HCT116 (cell line): ENCODE results near the gene MMD2. TPM values are rescaled to one million over a fixed set of nuclear protein-coding genes. Genes with fewer than 3 reads are reported as not detected.

ENCODE experiments used
- ATAC-seq: fragments of 200-7000 bp; cut with Tn5 transposase; 2 replicates; pipeline ENCODE4 v1.9.1; 2020; ENCODE audit warnings: mild to moderate bottlenecking, moderate library complexity
- BruUV-seq: library from RNA; stranded (reverse); fragments of 400-500 nt; replicated peaks from 2 replicates; lab custom pipeline; 2021; lab: Mats Ljungman, UMichigan
- CTCF ChIA-PET: fragments of 300-600 bp; sonication (Branson Sonifier 250); formaldehyde crosslinking; loops from one replicate; lab custom pipeline; 2021; ENCODE audit warnings: antibody characterized with exemption; lab: Charles Lee
- POLR2A ChIA-PET: fragments of 300-600, 350-600 bp; sonication (Branson Sonifier 250); formaldehyde crosslinking; loops from one replicate; lab custom pipeline; 2021; ENCODE audit warnings: antibody characterized with exemption; lab: Charles Lee
- RAD21 ChIA-PET, 2 experiments: fragments of 300-600 bp; sonication (Branson Sonifier 250); formaldehyde crosslinking; loops; one replicate each; lab custom pipeline; 2023; ENCODE audit warnings: low total read pairs in 2 of 2; ENCODE audit not compliant: uncharacterized antibody in 2 of 2, unreplicated experiment in 2 of 2, low non-redundant PET in 1 of 2; lab: Charles Lee
- DNase-seq: peaks from one replicate; pipeline ENCODE4 v3.0.0-alpha.2; 2010; ENCODE audit warnings: low read depth, low spot score
- H2AFZ ChIP-seq: fragments of 200-600 bp; shearing (Covaris generic), sonication (generic); 2 replicates; pipeline ENCODE4 v1.6.1; 2017; ENCODE audit warnings: low read depth, mixed run types, mixed read lengths, antibody characterized with exemption, low read length; ENCODE audit not compliant: poor library complexity, severe bottlenecking
- H3K27ac ChIP-seq: 2 replicates; pipeline ENCODE4 v1.5.1; 2012; ENCODE audit warnings: low read depth, low read length
- H3K27me3 ChIP-seq: fragments of 200-600 bp; sonication (generic); 2 replicates; pipeline ENCODE4 v1.6.1; 2016; ENCODE audit warnings: mixed run types, low read length, mixed read lengths; ENCODE audit not compliant: insufficient read depth
- H3K36me3 ChIP-seq, 2 experiments: fragments of 200-500 bp in 1 of 2; fragments of 200-600 bp in 1 of 2; sonication (Bioruptor generic) in 1 of 2; sonication (generic) in 1 of 2; 2 replicates each; pipeline versions ENCODE4 v1.5.1 to v1.6.1; 2014 to 2016; ENCODE audit warnings: low read length in 2 of 2, inconsistent platforms in 1 of 2, mixed read lengths in 1 of 2, mixed run types in 1 of 2; ENCODE audit not compliant: insufficient read depth in 2 of 2, control insufficient read depth in 1 of 2
- H3K4me1 ChIP-seq, 2 experiments: fragments of 200-600 bp in 1 of 2; sonication (generic) in 1 of 2; 2 replicates each; pipeline versions ENCODE4 v1.5.1 to v1.6.1; 2012 to 2017; ENCODE audit warnings: low read length in 2 of 2, inconsistent platforms in 1 of 2, mild to moderate bottlenecking in 1 of 2, mixed read lengths in 1 of 2, mixed run types in 1 of 2, moderate library complexity in 1 of 2; ENCODE audit not compliant: insufficient read depth in 2 of 2, control insufficient read depth in 1 of 2
- H3K4me2 ChIP-seq: fragments of 200-600 bp; sonication (generic); 2 replicates; pipeline ENCODE4 v1.6.1; 2017; ENCODE audit warnings: mixed run types, low read length, mixed read lengths
- H3K4me3 ChIP-seq, 2 experiments: fragments of 200-600 bp in 1 of 2; sonication (generic) in 1 of 2; replicated peaks in 1 of 2; 2 replicates each; pipeline ENCODE4 v1.5.1; 2011 to 2016; ENCODE audit warnings: low read length in 2 of 2, control low read depth in 1 of 2, low read depth in 1 of 2, mild to moderate bottlenecking in 1 of 2, mixed read lengths in 1 of 2, mixed run types in 1 of 2
- H3K79me2 ChIP-seq: fragments of 200-600 bp; sonication (generic); 2 replicates; pipeline ENCODE4 v1.6.1; 2017; ENCODE audit warnings: mild to moderate bottlenecking, mixed run types, low read length, moderate library complexity, mixed read lengths; ENCODE audit not compliant: insufficient read depth
- H3K9ac ChIP-seq: fragments of 200-600 bp; sonication (generic); 2 replicates; pipeline ENCODE4 v1.6.1; 2016; ENCODE audit warnings: low read length, mixed read lengths
- H3K9me2 ChIP-seq: fragments of 200-600 bp; sonication (generic), shearing (Covaris generic); 2 replicates; pipeline ENCODE4 v1.6.1; 2017; ENCODE audit warnings: mixed run types, mild to moderate bottlenecking, moderate library complexity; ENCODE audit not compliant: insufficient read depth
- H3K9me3 ChIP-seq, 2 experiments: fragments of 200-500 bp in 1 of 2; fragments of 200-600 bp in 1 of 2; sonication (Bioruptor generic) in 1 of 2; sonication (generic) in 1 of 2; 2 replicates each; pipeline ENCODE4 v1.6.1; 2014 to 2017; ENCODE audit warnings: low read length in 2 of 2, mixed read lengths in 2 of 2, inconsistent platforms in 1 of 2, low read depth in 1 of 2, mild to moderate bottlenecking in 1 of 2, mixed run types in 1 of 2, moderate library complexity in 1 of 2; ENCODE audit not compliant: control insufficient read depth in 1 of 2, insufficient read depth in 1 of 2
- H4K20me1 ChIP-seq: fragments of 200-600 bp; sonication (generic), shearing (Covaris generic); 2 replicates; pipeline ENCODE4 v1.6.1; 2017; ENCODE audit warnings: mixed run types, mild to moderate bottlenecking, moderate library complexity; ENCODE audit not compliant: insufficient read depth
- CEBPB ChIP-seq: IDR thresholded peaks from 2 replicates; pipeline ENCODE4 v1.6.1; 2012; ENCODE audit warnings: low read depth
- EGR1 ChIP-seq: IDR thresholded peaks from 2 replicates; pipeline ENCODE4 v1.6.1; 2012; ENCODE audit warnings: low read depth
- ELF1 ChIP-seq: IDR thresholded peaks from 2 replicates; pipeline ENCODE4 v1.6.1; 2012; ENCODE audit warnings: low read depth, borderline replicate concordance
- EZH2 ChIP-seq: fragments of 200-600 bp; sonication (generic); IDR thresholded peaks from 2 replicates; pipeline ENCODE4 v1.6.1; 2017; ENCODE audit warnings: antibody characterized with exemption, mixed run types
- FOSL1 ChIP-seq: IDR thresholded peaks from 2 replicates; pipeline ENCODE4 v1.6.1; 2012; ENCODE audit warnings: low read depth
- JUND ChIP-seq: IDR thresholded peaks from 2 replicates; pipeline ENCODE4 v1.6.1; 2012
- POLR2A ChIP-seq: IDR thresholded peaks from 2 replicates; pipeline ENCODE4 v1.7.0; 2011; ENCODE audit warnings: borderline replicate concordance; ENCODE audit not compliant: insufficient read depth, insufficient read length; ENCODE audit errors: extremely low read depth
- POLR2AphosphoS5 ChIP-seq: IDR thresholded peaks from 2 replicates; pipeline ENCODE4 v1.6.1; 2011; ENCODE audit warnings: mild to moderate bottlenecking, low read depth, low read length, moderate library complexity
- RAD21 ChIP-seq: IDR thresholded peaks from 2 replicates; pipeline ENCODE4 v1.6.1; 2012; ENCODE audit warnings: low read depth, mild to moderate bottlenecking
- SIN3A ChIP-seq: IDR thresholded peaks from 2 replicates; pipeline ENCODE4 v1.6.1; 2012; ENCODE audit warnings: low read depth
- SP1 ChIP-seq: IDR thresholded peaks from 2 replicates; pipeline ENCODE4 v1.6.1; 2012; ENCODE audit warnings: low read depth
- SRF ChIP-seq: IDR thresholded peaks from 2 replicates; pipeline ENCODE4 v1.6.1; 2012; ENCODE audit warnings: low read depth
- TCF7L2 ChIP-seq: IDR thresholded peaks from 2 replicates; pipeline ENCODE4 v1.7.0; 2011; ENCODE audit warnings: borderline replicate concordance, inconsistent platforms; ENCODE audit not compliant: insufficient read depth, insufficient read length; ENCODE audit errors: extremely low read depth
- YY1 ChIP-seq: IDR thresholded peaks from 2 replicates; pipeline ENCODE4 v1.6.1; 2011; ENCODE audit warnings: low read length, low read depth, moderate library complexity, mild to moderate bottlenecking; ENCODE audit not compliant: insufficient replicate concordance; ENCODE audit errors: extremely low read depth
- ZFX ChIP-seq: fragments of 450-650 bp; IDR thresholded peaks from 2 replicates; pipeline ENCODE4 v1.6.1; 2017
- ZNF274 ChIP-seq: fragments of 200-500 bp; sonication (Bioruptor generic); IDR thresholded peaks from 2 replicates; pipeline ENCODE4 v1.6.1; 2014; ENCODE audit warnings: mild to moderate bottlenecking, low read depth, low read length, inconsistent platforms
- intact Hi-C: fragments of 100-400 bp; cut with micrococcal nuclease; formaldehyde crosslinking; loops from 2 replicates; pipeline ENCODE4 v1.10.0; 2022
- total RNA-seq: library from RNA; stranded (reverse); gene quantifications from one replicate; pipeline ENCODE4 v1.2.1, GENCODE V29; 2021; ENCODE audit not compliant: unreplicated experiment
- TF ChIP-seq, protein P1 (sequence below): IDR thresholded peaks from 2 replicates; pipeline ENCODE4 v1.6.1; 2012; ENCODE audit warnings: low read depth
- TF ChIP-seq, protein P2 (sequence below), 3 experiments: fragments of 200-600 bp in 1 of 3; sonication (generic) in 1 of 3; IDR thresholded peaks in 2 of 3; conservative IDR thresholded peaks in 1 of 3; 2 replicates each; pipeline ENCODE4 v1.5.1; 2012 to 2017; ENCODE audit warnings: low read depth in 2 of 3, low read length in 2 of 3, antibody characterized with exemption in 1 of 3, borderline replicate concordance in 1 of 3, control low read depth in 1 of 3, mild to moderate bottlenecking in 1 of 3, mixed read lengths in 1 of 3, mixed run types in 1 of 3, moderate library complexity in 1 of 3; ENCODE audit not compliant: insufficient read depth in 1 of 3
- TF ChIP-seq, protein P3 (sequence below): IDR thresholded peaks from 2 replicates; pipeline ENCODE4 v1.6.1; 2012
- TF ChIP-seq, protein P4 (sequence below): IDR thresholded peaks from 2 replicates; pipeline ENCODE4 v1.6.1; 2012

MMD2 gene
- total RNA-seq, 1 experiment from 2014 or later: not detected

DNA sequence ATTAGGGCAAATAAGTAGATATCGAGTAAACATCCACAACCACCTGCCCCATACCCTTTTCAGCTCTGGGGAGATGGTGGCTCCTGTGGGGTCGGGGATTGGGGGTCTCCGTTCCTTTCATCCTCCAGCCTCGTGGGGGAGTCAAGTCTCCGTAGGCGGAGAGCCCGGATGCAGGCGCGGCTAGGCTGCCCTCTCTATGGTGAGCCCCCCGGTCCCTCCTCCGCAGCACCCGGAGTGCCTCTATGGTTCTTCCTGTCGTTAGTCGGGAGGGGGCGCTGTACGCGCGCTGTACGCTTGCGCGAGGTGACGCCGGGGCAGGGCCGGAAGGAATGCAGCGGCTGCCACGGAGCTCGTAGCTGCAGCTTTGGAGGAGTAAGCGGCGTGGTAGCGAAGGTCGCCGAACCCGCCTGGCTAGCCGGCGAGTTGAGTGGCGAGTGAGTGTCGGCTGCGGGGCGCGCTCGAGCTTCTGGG is 14.8 kb upstream of the MMD2 start:
- intact Hi-C loops: loop anchor here (2.0 kb wide), 1 partner anchor 115 kb away; no protein-coding TSS in a partner anchor
- no peaks in the 10 kb centered on the region for H3K9me3 ChIP-seq
- ChIA-PET CTCF (interaction anchor here (0.6 to 1.4 kb wide), 23 partner anchors 9 to 182 kb away, joined by 3 to 15 read pairs (median 4); partner anchors contain the start of genes RADIL and RBAK), RAD21 (interaction anchor here in 1 of 2 experiments (0.6 to 1.0 kb wide), 2 partner anchors 115 to 201 kb away, joined by 3 read pairs; no protein-coding TSS in a partner anchor), POLR2A (interaction anchor here (0.6 kb wide), 1 partner anchor 81 kb away, joined by 3 read pairs; no protein-coding TSS in a partner anchor)
- H3K4me2 ChIP-seq: peak overlapping the region; percentile 93
- peak overlapping the region; percentile 90 for H3K9ac ChIP-seq
- peak; percentile 96 for ATAC-seq
- peak overlapping the region; percentile 9 for H2AFZ ChIP-seq
- H3K4me1 ChIP-seq: peaks cover 0 to 5% of the 10 kb centered on the region in 2 experiments; a peak in 1 of 4 replicates
- no peaks in the 10 kb centered on the region for H3K9me2 ChIP-seq
- H3K79me2 ChIP-seq: peaks cover 46% of the 10 kb centered on the region
- BruUV-seq: no TSS peak
- H3K27ac ChIP-seq: peak overlapping the region; percentile 94
- DNase-seq: peak; percentile 92
- H3K36me3 ChIP-seq: peaks cover 17 to 22% of the 10 kb centered on the region in 2 experiments
- H4K20me1 ChIP-seq: no peaks in the 10 kb centered on the region
- H3K4me3 ChIP-seq: peak overlapping the region; percentile 72 to 84
- no peaks in the 10 kb centered on the region for H3K27me3 ChIP-seq
- TF ChIP-seq CEBPB (no peak), SRF (no peak), SP1 (no peak; the same call in 1 of the 2 replicates), EZH2 (no peak), ELF1 (no peak; the same call in 1 of the 2 replicates), ZFX (no peak), FOSL1 (no peak), JUND (no peak), EGR1 (no peak), ZNF274 (no peak), YY1 (peak; percentile 12), POLR2A (peak; percentile 46), TCF7L2 (no peak), RAD21 (peak; percentile 77), POLR2AphosphoS5 (peak; percentile 87), SIN3A (peak; percentile 42; the same call in 1 of the 2 replicates)
- TF ChIP-seq, protein P1, sequence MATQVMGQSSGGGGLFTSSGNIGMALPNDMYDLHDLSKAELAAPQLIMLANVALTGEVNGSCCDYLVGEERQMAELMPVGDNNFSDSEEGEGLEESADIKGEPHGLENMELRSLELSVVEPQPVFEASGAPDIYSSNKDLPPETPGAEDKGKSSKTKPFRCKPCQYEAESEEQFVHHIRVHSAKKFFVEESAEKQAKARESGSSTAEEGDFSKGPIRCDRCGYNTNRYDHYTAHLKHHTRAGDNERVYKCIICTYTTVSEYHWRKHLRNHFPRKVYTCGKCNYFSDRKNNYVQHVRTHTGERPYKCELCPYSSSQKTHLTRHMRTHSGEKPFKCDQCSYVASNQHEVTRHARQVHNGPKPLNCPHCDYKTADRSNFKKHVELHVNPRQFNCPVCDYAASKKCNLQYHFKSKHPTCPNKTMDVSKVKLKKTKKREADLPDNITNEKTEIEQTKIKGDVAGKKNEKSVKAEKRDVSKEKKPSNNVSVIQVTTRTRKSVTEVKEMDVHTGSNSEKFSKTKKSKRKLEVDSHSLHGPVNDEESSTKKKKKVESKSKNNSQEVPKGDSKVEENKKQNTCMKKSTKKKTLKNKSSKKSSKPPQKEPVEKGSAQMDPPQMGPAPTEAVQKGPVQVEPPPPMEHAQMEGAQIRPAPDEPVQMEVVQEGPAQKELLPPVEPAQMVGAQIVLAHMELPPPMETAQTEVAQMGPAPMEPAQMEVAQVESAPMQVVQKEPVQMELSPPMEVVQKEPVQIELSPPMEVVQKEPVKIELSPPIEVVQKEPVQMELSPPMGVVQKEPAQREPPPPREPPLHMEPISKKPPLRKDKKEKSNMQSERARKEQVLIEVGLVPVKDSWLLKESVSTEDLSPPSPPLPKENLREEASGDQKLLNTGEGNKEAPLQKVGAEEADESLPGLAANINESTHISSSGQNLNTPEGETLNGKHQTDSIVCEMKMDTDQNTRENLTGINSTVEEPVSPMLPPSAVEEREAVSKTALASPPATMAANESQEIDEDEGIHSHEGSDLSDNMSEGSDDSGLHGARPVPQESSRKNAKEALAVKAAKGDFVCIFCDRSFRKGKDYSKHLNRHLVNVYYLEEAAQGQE: no peak
- TF ChIP-seq, protein P2, sequence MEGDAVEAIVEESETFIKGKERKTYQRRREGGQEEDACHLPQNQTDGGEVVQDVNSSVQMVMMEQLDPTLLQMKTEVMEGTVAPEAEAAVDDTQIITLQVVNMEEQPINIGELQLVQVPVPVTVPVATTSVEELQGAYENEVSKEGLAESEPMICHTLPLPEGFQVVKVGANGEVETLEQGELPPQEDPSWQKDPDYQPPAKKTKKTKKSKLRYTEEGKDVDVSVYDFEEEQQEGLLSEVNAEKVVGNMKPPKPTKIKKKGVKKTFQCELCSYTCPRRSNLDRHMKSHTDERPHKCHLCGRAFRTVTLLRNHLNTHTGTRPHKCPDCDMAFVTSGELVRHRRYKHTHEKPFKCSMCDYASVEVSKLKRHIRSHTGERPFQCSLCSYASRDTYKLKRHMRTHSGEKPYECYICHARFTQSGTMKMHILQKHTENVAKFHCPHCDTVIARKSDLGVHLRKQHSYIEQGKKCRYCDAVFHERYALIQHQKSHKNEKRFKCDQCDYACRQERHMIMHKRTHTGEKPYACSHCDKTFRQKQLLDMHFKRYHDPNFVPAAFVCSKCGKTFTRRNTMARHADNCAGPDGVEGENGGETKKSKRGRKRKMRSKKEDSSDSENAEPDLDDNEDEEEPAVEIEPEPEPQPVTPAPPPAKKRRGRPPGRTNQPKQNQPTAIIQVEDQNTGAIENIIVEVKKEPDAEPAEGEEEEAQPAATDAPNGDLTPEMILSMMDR (IDR thresholded peaks at IDR 0.05 in 2 of 3, conservative IDR thresholded peaks at IDR 0.05 in 1 of 3; ENCODE audit: borderline replicate concordance in 1 of 3, insufficient read depth in 1 of 3, low read depth in 2 of 3, low read length in 2 of 3): peak; percentile 83 to 93 (median 89); a peak in 5 of 6 replicates
- TF ChIP-seq, protein P3, sequence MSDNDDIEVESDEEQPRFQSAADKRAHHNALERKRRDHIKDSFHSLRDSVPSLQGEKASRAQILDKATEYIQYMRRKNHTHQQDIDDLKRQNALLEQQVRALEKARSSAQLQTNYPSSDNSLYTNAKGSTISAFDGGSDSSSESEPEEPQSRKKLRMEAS: peak; percentile 67
- TF ChIP-seq, protein P4, sequence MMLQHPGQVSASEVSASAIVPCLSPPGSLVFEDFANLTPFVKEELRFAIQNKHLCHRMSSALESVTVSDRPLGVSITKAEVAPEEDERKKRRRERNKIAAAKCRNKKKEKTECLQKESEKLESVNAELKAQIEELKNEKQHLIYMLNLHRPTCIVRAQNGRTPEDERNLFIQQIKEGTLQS: no peak
